Psoas muscle (tissue), 8 donors: Measurements from ENCODE around the gene CFDP1. TPM values are rescaled to one million over a fixed set of nuclear protein-coding genes. Genes with fewer than 3 reads are reported as not detected.
A peak's percentile ranks its signal among the peaks of the same experiment; 100 is the strongest.
"Not testable (repeated sequence)": the region's sequence is repeated elsewhere in the genome, so short reads cannot be mapped to it uniquely, and the experiment has no call there.

Experiments used
- ATAC-seq, 4 donors: fragments of 200-7000 bp; cut with Tn5 transposase; one replicate each; pipeline ENCODE4 v1.9.1; 2020; ENCODE audit warnings: moderate library complexity in 3 of 4, mild to moderate bottlenecking in 2 of 4
- DNase-seq, 2 donors: peaks; one replicate each; pipeline ENCODE4 v3.0.0-alpha.2; 2020
- H3K27ac ChIP-seq: fragments of 200-600 bp; one replicate; pipeline ENCODE4 v1.8.0; 2022
- H3K27me3 ChIP-seq, 3 donors: fragments of 200-600 bp in 1 of 3; one replicate each; pipeline versions ENCODE4 v1.6.1 to v1.8.0; 2013 to 2022; ENCODE audit warnings: low read length in 2 of 3, mild to moderate bottlenecking in 2 of 3, moderate library complexity in 1 of 3; ENCODE audit not compliant: insufficient read depth in 3 of 3
- H3K36me3 ChIP-seq, 2 donors: fragments of 200-600 bp in 1 of 2; one replicate each; pipeline versions ENCODE4 v1.6.1 to v1.8.0; 2013 to 2022; ENCODE audit warnings: low read depth in 1 of 2, mild to moderate bottlenecking in 1 of 2, moderate library complexity in 1 of 2; ENCODE audit not compliant: insufficient read depth in 1 of 2
- H3K4me1 ChIP-seq: fragments of 200-600 bp; one replicate; pipeline ENCODE4 v1.8.0; 2022
- H3K4me3 ChIP-seq: fragments of 200-600 bp; one replicate; pipeline ENCODE4 v1.8.0; 2022; ENCODE audit warnings: mild to moderate bottlenecking
- H3K9me3 ChIP-seq: fragments of 200-600 bp; one replicate; pipeline ENCODE4 v1.8.0; 2022
- CTCF ChIP-seq: fragments of 200-600 bp; IDR thresholded peaks from one replicate; pipeline ENCODE4 v1.8.0; 2022; ENCODE audit warnings: antibody characterized with exemption
- WGBS, 3 donors: extraction: QIAGEN DNeasy Blood & Tissue Kit; methylation state at CpG; one replicate each; pipeline versions ENCODE4 v1.1.6 to v1.1.7; 2013; 5-methylcytosine and 5-hydroxymethylcytosine counted together
- intact Hi-C, 2 donors: fragments of 100-400 bp; cut with DNase I; formaldehyde crosslinking; loops; one replicate each; pipeline versions ENCODE4 v1.11.0 to v1.14.2; 2022
- polyA plus RNA-seq, 3 donors: library from polyadenylated mRNA; stranded (reverse); fragments of 200-250 nt; gene quantifications; one replicate each; pipeline ENCODE4 v1.2.3, GENCODE V29; 2013
- total RNA-seq, 4 donors: library from RNA; stranded (reverse); fragmentation: NEBNext Ultra II Directional in 2 of 4; extraction: Animal tissue kit (Norgen Biotek cat#: 25700) in 2 of 4; gene quantifications; one replicate each; pipeline versions ENCODE4 v1.2.1 to v1.2.4, GENCODE V29; 2021 to 2023
- donor health status: healthy with polysubstance abuse.
- donor health status: DM: no; HTN: no; CAD: no; lungs with moderate emphysema.
- donor health status: Bipolar disorder and iron deficiency.
- donor health status: healthy.
- donor health status: DM: yes; HTN: yes; CAD: no.
- donor health status: DM: no; HTN: no; CAD: no.
- donor health status: DM: no; HTN: no; CAD: no.
- donor health status: DM: yes; HTN: yes; CAD: no.

Gene CFDP1
- total and polyA plus RNA-seq, 7 donors: 16.6 to 78.2 (median 21.9) TPM

- intact Hi-C loops: no loop called here
- Histone ChIP-seq H3K4me3 (no peak overlapping the region), H3K27me3 (no peaks in the 10 kb centered on the region), H3K27ac (no peak overlapping the region), H3K9me3 (no peaks in the 10 kb centered on the region), H3K4me1 (peaks cover 9% of the 10 kb centered on the region), H3K36me3 (no peaks in the 10 kb centered on the region)
- 95 to 96% (median 95%) methylated on average over 4 of the region's 4 CpGs for WGBS, 3 donors
- no peak for DNase-seq
- no peak for TF ChIP-seq CTCF
- no peak for ATAC-seq
Measured at GRCh38 chr16:75458029-75458428, 24.7 kb upstream of the CFDP1 start.

GRCh38 chr16:75457485-75458021, 24.2 kb upstream of the CFDP1 start:
- H3K27ac ChIP-seq: no peak overlapping the region
- ATAC-seq (no peak), DNase-seq (no peak)
- H3K4me1 ChIP-seq: peaks cover 5% of the 10 kb centered on the region
- intact Hi-C loops: no loop called here
- H3K4me3 ChIP-seq: no peak overlapping the region
- no peaks in the 10 kb centered on the region for H3K9me3 ChIP-seq
- no peaks in the 10 kb centered on the region for H3K36me3 ChIP-seq
- no peaks in the 10 kb centered on the region for H3K27me3 ChIP-seq
- 94 to 99% (median 97%) methylated on average over 5 of the region's 5 CpGs for WGBS, 3 donors
- TF ChIP-seq CTCF: no peak

- WGBS, 3 donors: 67 to 80% (median 78%) methylated on average over 1 of the region's 1 CpG
- no peak overlapping the region for H3K4me3 ChIP-seq
- H3K9me3 ChIP-seq: no peaks in the 10 kb centered on the region
- TF ChIP-seq CTCF: no peak
- intact Hi-C loops: no loop called here
- H3K4me1 ChIP-seq: peaks cover 4% of the 10 kb centered on the region
- ATAC-seq: no peak
- DNase-seq: no peak
- no peaks in the 10 kb centered on the region for H3K36me3 ChIP-seq
- no peaks in the 10 kb centered on the region for H3K27me3 ChIP-seq
- H3K27ac ChIP-seq: no peak overlapping the region
Measured at GRCh38 chr16:75456971-75457370, 23.7 kb upstream of the CFDP1 start.

GRCh38 chr16:75456486-75456885, 23.2 kb upstream of the CFDP1 start:
- intact Hi-C loops, H3K27ac ChIP-seq, H3K27me3 ChIP-seq, H3K9me3 ChIP-seq, H3K36me3 ChIP-seq, H3K4me3 ChIP-seq, DNase-seq, H3K4me1 ChIP-seq: not testable (repeated sequence)
- WGBS, 3 donors: 53 to 76% (median 69%) methylated on average over 4 of the region's 4 CpGs
- ATAC-seq: peak in 1 of 4 donors; percentile 29

- no peak for DNase-seq
- H3K27me3 ChIP-seq: no peaks in the 10 kb centered on the region
- ATAC-seq: no peak
- WGBS, 3 donors: 77 to 87% (median 85%) methylated on average over 5 of the region's 5 CpGs
- intact Hi-C loops: no loop called here
- no peaks in the 10 kb centered on the region for H3K4me1 ChIP-seq
- TF ChIP-seq CTCF: no peak
- H3K9me3 ChIP-seq: no peaks in the 10 kb centered on the region
- no peak overlapping the region for H3K27ac ChIP-seq
- H3K36me3 ChIP-seq: peaks cover 0 to 10% of the 10 kb centered on the region in 2 donors
- H3K4me3 ChIP-seq: no peak overlapping the region
Measured at GRCh38 chr16:75455677-75456076, 22.4 kb upstream of the CFDP1 start.
